ENCODE measurements around the gene LETMD1.

GRCh38 chr12:51008329-51009055 is 39.6 kb upstream of the LETMD1 start:
- TF ChIP-seq EZH2 (IDR thresholded peaks at IDR 0.05; ENCODE audit: low read length, unreplicated experiment) = no peak
- TF ChIP-seq CTCF (conservative IDR thresholded peaks at IDR 0.05; ENCODE audit: low read depth, low read length) = no peak
- TF ChIP-seq EZH2phosphoT487 (IDR thresholded peaks at IDR 0.05; ENCODE audit: borderline replicate concordance, low read length) = no peak

Measured in PC-3 (cell line).